ENCODE results near the gene SOCS1.
A peak's percentile ranks its signal among the peaks of the same experiment; 100 is the strongest.

Gene SOCS1

DNA sequence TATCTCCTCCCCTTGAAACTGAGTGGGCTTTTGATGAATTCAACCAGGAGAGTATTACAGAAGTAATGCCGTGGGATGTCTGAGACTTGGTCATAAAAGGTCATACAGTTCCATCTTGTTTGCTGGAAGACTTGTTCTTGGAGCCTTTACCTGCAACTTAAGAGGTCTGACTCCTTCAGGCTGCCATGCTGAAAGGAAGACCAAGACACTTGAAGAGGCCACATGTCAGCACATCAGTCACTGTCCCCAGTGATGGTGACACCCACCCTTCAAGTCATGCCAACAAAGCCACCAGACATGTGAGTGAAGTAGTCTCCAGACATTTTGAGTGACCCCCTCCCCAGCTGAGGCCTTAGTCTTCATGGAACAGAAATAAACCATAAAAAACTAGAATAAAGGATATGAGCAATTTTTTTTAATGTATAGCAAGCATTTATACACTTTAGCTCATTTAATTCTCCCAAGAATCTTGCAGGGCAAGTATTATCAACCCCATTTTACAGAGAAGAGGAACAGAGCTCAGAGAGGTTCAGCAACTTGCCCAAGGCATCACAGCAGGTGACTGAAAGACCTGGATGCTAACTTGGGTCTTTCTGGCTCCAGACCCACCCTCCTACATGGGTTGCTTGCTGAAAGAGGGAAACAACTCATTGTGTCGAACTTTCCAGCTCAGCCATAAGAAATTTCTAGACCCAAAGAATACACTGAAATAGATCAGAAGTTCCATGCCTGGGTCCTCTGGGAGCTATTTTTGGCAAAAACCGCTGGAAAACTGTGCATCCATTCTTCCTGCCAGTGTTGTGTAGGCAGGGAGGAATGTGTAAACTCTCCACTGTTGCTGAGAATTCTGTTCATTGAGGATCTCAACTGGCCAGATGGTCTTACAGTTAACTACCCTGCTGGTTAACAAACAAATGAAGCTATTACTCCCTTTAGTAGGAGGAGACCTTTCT, 38.1 kb downstream of the SOCS1 start:
- Mint-ChIP-seq H3K9me3 (peaks cover 11% of the 10 kb centered on the region), H3K27ac (no peak overlapping the region), H3K27me3 (no peaks in the 10 kb centered on the region), H3K4me1 (ENCODE audit: low read depth) (peaks cover 22% of the 10 kb centered on the region), H3K36me3 (ENCODE audit: low read depth) (peaks cover 19% of the 10 kb centered on the region), H3K4me3 (no peak overlapping the region)

DNA sequence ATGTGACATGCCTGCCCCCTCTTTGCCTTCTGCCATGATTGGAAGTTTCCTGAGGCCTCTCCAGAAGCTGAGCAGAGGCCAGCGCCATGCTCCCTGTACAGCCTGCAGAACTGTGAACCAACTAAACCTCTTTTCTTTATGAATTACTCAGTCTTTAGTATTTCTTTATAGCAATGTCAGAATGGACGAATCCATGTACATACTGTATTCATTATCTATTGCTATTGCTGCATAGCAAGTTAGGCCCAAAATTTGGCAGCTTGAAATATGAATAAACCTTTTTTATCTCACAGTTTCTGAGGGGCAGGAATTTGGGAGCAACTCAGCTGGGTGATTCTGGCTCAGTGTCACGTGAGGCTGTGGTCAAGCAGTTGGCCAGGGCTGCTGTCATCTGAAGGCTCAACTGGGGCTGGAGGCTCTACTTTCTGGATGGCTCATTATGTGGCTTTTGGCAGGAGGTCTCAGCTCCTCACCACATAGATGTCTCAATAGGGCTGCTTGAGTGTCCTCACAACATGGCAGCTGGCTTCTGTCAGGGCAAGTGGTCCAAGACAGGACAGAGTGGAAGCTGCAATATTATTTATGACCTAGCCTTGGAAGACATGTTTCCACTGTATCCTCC, 40.0 kb downstream of the SOCS1 start:
- Mint-ChIP-seq H3K4me1 (ENCODE audit: low read depth) (peaks cover 15% of the 10 kb centered on the region), H3K9me3 (peaks cover 11% of the 10 kb centered on the region), H3K27ac (no peak overlapping the region), H3K36me3 (ENCODE audit: low read depth) (peaks cover 19% of the 10 kb centered on the region), H3K4me3 (no peak overlapping the region), H3K27me3 (no peaks in the 10 kb centered on the region)

DNA sequence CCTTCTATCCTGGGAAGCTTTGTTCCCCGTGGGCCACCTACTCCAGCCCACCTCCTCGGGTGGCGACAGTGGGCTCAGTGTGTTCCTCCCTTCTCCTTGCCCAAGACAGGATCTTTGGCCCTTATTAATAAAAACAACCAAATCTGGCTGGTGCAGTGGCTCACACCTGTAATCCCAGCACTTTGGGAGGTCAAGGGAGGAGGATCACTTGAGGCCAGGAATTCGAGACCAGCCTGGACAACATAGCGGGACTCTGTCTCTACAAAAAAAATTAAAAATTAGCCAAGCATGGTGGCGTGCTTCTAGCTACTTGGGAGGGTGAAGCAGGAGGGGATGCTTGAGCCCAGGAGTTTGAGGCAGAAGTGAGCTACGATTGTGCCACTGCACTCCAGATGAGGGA, 42.2 kb downstream of the SOCS1 start:
- H3K36me3 Mint-ChIP-seq (ENCODE audit: low read depth) = peaks cover 19% of the 10 kb centered on the region
- no peak overlapping the region for H3K4me3 Mint-ChIP-seq
- no peak overlapping the region for H3K27ac Mint-ChIP-seq
- peaks cover 11% of the 10 kb centered on the region for H3K9me3 Mint-ChIP-seq
- H3K4me1 Mint-ChIP-seq (ENCODE audit: low read depth) = peaks cover 10% of the 10 kb centered on the region
- no peaks in the 10 kb centered on the region for H3K27me3 Mint-ChIP-seq

DNA sequence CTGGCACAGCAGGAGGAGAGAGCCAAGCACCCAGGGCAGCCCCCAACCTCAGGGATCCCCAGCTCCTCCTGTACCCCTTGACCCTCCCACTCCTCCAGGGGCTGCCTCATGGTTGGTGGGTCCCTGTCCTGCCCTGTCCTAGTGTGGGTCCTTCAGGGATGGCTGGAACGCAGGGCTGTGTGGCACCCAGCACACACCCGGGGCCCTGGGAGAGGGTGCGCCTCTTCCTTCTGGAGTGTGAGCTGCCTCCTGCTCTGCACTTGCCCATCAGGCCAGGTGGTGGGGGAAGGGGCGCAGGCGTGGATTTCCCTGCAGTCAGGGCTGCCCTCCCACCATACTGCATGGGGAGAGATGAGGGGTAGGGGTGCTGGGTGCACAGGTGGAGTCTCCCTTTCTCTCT, 42.6 kb downstream of the SOCS1 start:
- no peak overlapping the region for H3K4me3 Mint-ChIP-seq
- peaks cover 14% of the 10 kb centered on the region for H3K36me3 Mint-ChIP-seq (ENCODE audit: low read depth)

DNA sequence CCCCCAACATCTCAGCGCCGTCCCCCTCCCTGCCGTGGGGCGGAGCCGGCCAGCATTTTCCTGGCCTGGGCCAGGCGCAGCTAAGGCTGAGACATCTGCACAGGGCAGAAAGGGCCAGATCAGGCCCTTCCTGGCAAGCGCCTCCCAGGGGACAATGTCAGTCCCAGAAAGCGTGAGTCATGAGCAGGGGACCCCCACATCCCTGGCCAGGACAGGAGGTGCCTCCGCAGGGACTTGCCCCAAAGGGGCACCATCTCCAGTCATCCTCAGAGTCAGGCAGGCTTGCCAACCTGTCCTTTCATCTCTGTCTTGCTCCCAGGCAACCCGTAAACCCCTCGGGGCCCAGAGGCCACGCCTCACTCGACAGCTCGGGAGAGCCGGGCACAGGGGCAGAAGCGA, 43.2 kb downstream of the SOCS1 start:
- Mint-ChIP-seq H3K27me3 (no peaks in the 10 kb centered on the region), H3K36me3 (ENCODE audit: low read depth) (peaks cover 10% of the 10 kb centered on the region), H3K4me3 (no peak overlapping the region), H3K27ac (no peak overlapping the region), H3K9me3 (peaks cover 14% of the 10 kb centered on the region), H3K4me1 (ENCODE audit: low read depth) (peaks cover 14% of the 10 kb centered on the region)

More for the DNA sequence above, 42.6 kb downstream of the SOCS1 start:
- Mint-ChIP-seq H3K9me3 (peaks cover 9% of the 10 kb centered on the region), H3K27me3 (no peaks in the 10 kb centered on the region), H3K4me1 (ENCODE audit: low read depth) (peaks cover 12% of the 10 kb centered on the region), H3K27ac (no peak overlapping the region)

DNA sequence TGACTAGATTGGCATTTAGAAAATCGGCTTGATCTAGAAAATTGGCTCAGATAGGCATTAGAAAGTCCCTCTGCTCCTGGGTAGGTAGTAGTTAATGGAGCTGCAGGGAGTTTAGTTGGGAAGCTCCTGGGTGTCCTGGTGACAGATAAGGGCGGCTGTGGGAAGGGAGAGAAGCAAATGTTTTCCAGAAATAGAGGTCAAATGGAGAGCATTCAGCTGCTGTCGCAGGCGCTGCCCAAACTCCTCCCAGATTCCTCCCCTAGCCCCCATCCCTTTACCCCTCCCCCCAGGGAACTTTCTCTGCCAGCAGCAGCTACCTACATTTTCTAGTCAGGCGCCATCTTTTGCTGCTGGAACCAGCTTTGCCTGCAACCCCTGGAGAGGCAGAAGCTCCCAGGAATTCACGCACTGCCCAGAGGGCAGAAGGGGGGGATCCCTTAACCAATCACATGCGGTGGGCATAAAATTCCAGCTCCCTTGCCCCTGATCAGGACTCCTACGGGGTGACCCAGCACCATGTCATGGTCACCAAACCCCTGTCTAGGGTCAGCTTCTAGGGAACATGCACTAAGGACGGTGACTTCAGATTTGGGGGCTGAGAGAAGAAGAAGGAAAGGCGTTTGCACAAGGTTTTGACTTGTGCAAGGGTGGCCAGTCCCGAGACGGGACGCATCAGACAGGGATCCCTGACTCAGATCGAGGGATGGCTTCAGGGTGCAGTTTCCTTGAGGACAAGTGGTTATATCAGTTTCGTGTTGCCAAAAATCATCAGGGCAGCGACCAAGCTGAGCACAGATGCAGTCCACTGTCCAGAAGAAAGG, 43.8 kb downstream of the SOCS1 start:
- Mint-ChIP-seq H3K27me3 (no peaks in the 10 kb centered on the region), H3K9me3 (peaks cover 14% of the 10 kb centered on the region), H3K27ac (no peak overlapping the region), H3K4me1 (ENCODE audit: low read depth) (peaks cover 14% of the 10 kb centered on the region), H3K4me3 (no peak overlapping the region), H3K36me3 (ENCODE audit: low read depth) (peaks cover 7% of the 10 kb centered on the region)

DNA sequence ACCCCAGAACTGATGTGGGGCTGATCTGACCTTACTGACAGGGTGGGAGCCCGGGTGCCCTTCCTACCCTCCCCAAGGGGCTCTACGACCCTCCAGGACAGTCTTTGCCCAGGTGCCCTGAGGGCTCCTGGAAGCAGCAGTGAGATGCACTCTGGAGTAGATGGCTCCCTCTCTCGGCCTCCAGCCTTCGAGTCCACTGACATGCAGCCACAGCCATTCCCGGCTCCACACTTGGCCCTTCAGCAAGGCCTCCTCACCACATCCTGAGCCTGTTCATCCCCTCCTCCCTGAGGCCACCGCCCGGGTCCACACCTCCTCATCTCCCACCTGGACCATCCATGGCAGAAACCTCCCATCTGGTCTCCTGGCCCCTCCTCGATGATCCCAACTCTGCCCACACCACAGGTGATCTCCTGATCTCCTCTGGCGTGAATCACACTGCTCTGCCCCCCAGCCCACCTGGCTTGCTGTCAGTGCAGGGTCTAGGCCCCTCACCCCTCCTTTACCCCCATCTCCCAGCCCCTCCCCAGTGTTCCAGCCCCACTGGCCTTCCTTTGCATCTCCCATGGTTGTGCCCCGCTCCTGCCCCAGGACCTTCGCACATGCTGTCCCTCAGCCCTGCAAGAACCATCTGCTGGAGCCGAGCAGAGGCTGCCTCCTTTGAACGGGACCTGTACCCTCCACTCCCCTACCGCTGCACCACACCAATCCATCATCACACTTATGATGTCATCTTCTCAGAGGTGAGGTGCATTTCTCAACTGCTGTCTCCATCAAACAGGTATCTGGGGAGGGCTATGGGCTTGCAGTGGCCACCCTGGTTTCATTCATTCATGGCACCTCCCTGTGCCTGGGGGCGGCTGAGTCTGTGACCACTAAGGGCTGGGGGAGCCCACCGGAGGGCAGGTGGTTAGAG, 44.7 kb downstream of the SOCS1 start:
- H3K27ac Mint-ChIP-seq = no peak overlapping the region

DNA sequence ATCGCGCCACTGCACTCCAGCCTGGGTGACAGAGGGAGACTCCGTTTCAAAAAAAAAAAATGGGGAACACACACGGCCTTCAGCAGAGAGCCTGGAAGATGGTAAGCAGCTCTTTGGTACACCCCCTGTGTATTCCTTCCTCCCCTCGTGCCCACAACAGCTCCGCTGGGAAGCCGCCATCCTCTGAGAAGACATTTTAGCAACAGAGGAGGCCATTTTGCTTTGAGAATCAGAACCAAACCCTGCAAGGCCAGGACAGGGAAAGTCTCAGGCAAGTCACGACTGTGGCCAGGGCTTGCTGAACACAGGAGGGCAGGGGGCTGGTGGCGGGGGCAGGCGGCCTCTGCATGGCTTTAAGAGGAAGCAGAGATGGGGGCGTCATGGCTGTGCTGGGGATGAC, 45.7 kb downstream of the SOCS1 start:
- Mint-ChIP-seq H3K9me3 (peaks cover 6% of the 10 kb centered on the region), H3K4me1 (ENCODE audit: low read depth) (peaks cover 33% of the 10 kb centered on the region), H3K4me3 (no peak overlapping the region), H3K36me3 (ENCODE audit: low read depth) (no peaks in the 10 kb centered on the region), H3K27ac (no peak overlapping the region), H3K27me3 (no peaks in the 10 kb centered on the region)

More for the DNA sequence above, 44.7 kb downstream of the SOCS1 start:
- H3K4me3 Mint-ChIP-seq = no peak overlapping the region
- peaks cover 7% of the 10 kb centered on the region for H3K36me3 Mint-ChIP-seq (ENCODE audit: low read depth)
- H3K9me3 Mint-ChIP-seq = peaks cover 13% of the 10 kb centered on the region
- H3K27me3 Mint-ChIP-seq = no peaks in the 10 kb centered on the region
- peaks cover 23% of the 10 kb centered on the region for H3K4me1 Mint-ChIP-seq (ENCODE audit: low read depth)

DNA sequence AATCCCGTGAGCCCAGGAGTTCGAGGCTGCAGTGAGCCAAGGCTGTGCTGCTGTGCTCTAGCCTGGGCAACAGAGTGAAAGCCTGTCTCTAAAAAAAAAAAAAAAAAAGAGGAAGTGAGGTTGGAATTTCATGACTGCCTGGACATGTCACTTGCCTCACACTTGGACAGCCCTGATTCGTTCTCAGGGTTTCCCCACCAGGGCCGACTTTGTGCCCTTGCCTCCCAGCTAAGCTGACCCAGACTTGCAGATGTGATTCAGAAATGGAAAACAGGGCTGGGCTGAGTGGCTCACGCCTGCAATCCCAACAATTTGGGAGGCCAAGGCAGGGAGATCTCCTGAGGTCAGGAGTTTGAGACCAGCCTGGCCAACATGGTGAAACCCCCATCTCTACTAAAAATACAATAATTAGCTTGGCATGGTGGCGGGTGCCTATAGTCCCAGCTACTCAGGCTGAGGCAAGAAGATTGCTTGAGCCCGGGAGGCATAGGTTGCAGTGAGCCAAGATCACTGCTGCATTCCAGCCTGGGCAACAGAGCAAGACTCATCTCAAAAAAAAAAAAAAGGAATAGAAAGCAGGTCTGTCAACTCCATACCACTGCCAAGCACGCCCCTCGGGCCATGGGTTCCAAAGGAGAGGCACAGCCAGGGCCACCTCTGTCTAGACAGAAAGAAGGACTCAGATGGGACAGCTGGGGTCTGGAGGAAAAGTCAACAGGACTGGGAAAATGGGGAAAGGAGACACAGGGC, 46.9 kb downstream of the SOCS1 start:
- no peaks in the 10 kb centered on the region for H3K27me3 Mint-ChIP-seq
- no peak overlapping the region for H3K4me3 Mint-ChIP-seq
- no peak overlapping the region for H3K27ac Mint-ChIP-seq
- no peaks in the 10 kb centered on the region for H3K36me3 Mint-ChIP-seq (ENCODE audit: low read depth)
- peaks cover 44% of the 10 kb centered on the region for H3K4me1 Mint-ChIP-seq (ENCODE audit: low read depth)
- peaks cover 6% of the 10 kb centered on the region for H3K9me3 Mint-ChIP-seq

DNA sequence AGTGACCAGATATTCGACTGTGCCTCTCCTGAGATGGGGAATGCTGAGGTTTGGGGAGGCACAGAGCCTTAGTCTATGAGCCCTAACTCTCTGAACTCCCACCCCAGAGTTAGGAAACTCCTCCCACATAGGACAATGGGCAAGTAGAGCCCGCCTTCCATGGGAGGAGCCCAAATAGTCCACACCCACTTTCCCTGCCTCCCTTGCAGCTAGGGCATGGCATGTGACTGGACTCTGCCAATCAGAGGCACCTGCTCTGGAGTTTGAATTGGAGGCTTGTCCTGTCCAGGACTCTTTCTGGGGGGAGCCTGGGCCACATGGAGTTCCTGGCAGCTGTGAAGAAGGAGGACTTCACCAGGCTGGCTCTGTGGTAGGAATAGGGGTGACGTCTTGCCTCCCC, 48.4 kb downstream of the SOCS1 start:
- peaks cover 55% of the 10 kb centered on the region for H3K4me1 Mint-ChIP-seq (ENCODE audit: low read depth)
- H3K4me3 Mint-ChIP-seq = no peak overlapping the region
- H3K27ac Mint-ChIP-seq = no peak overlapping the region
- H3K9me3 Mint-ChIP-seq = peaks cover 6% of the 10 kb centered on the region
- no peaks in the 10 kb centered on the region for H3K36me3 Mint-ChIP-seq (ENCODE audit: low read depth)
- no peaks in the 10 kb centered on the region for H3K27me3 Mint-ChIP-seq

DNA sequence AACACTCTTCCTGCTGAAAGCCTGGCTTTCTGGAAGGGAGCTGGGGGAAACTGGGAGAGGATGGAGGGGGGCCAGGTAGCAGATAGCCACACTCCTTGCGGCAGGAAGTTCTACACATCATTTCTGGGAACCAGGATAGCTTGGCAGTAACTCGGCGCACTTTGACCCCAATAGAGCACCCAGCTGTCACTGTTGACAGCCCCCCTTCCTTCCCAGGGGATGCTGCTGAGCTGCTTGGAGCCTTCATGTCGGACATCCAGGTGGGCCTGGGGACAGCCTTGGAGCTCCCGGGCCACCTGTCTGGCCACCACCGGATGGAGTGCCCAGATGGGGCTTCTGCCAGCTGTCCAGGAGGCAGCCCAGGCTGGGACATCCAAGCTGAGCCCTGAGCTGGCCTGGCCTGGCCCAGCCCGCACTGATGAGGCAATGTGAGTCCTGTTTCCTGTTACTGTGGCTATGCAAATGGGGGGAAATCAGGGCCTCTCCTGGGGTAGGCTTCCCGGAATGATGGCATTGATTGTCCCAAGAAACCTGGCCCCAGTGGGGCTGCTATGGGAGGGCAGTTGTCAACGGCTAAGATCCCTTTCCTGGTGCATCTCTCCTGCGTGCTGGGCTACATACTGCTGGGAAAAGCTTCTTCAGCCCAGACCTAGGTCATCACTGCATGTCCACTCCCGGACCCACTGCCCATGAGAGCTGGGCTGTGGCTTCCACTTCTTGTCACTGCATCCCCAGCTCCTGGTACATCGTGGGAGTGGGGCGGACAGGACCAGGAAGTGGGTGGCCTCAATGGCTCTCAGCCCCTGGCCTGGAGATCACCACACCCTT, 50.0 kb downstream of the SOCS1 start:
- Mint-ChIP-seq H3K4me3 (no peak overlapping the region), H3K9me3 (peaks cover 6% of the 10 kb centered on the region), H3K27ac (peak overlapping the region; percentile 95), H3K27me3 (no peaks in the 10 kb centered on the region), H3K4me1 (ENCODE audit: low read depth) (peaks cover 72% of the 10 kb centered on the region), H3K36me3 (ENCODE audit: low read depth) (no peaks in the 10 kb centered on the region)

DNA sequence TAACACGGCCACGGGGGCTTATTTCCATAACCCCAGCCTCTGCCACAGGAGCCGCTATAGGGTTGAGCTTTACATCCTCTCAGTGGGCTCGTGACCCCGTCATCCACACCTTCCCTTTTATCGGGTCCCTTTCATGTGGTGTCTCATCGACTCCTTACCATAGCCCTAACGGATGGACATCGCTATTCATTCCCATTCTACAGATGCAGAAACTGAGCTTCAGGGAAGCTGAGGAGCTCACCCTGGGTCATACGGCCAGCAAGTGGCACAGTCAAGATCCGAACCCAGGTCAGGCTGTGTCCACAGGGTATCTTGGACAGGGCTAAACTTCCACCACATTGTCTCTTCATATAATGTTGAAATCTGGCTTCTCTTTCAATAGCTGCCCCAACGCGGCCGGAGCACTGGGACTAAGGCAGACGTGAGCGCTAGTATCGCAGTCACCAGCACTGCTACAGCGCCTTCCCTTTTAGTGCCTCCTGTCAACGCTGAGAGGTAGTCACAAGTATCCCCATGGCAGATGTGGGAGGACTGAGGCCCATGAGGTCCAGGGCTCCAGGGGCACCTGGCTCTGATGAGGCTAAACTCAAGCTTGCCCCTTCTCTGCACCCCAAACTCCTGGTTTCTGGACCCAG, 50.8 kb downstream of the SOCS1 start:
- H3K9me3 Mint-ChIP-seq = peaks cover 6% of the 10 kb centered on the region
- peaks cover 73% of the 10 kb centered on the region for H3K4me1 Mint-ChIP-seq (ENCODE audit: low read depth)
- no peaks in the 10 kb centered on the region for H3K36me3 Mint-ChIP-seq (ENCODE audit: low read depth)
- no peaks in the 10 kb centered on the region for H3K27me3 Mint-ChIP-seq
- peak overlapping the region; percentile 36 for H3K27ac Mint-ChIP-seq
- H3K4me3 Mint-ChIP-seq = no peak overlapping the region
